Putamen (tissue), 1 donor: ENCODE results near the gene CDC14A.

Experiments used
- DNase-seq: peaks from one replicate; pipeline ENCODE4 v3.0.0-alpha.2; 2016; ENCODE audit warnings: low spot score

The CDC14A gene

DNA sequence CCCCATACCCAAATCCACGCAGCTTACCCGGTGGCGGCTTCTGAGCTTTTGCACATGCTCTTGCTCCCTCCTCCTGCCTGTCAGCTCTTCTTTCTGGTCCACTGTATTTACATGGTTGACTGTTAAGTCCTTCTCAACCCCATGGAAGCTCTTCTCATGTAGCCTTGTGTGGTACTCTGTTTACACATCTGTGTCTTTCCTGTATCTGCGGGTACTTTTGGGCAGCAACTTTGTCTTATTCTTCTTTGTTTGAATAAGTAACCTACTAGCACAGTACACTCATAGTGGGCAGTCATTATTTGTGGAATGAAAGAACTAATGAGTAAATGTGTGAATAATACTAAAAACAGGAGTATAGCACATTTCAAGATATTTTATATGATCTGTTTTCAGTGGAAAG is 97.2 kb downstream of the CDC14A start:
- DNase-seq: no peak

DNA sequence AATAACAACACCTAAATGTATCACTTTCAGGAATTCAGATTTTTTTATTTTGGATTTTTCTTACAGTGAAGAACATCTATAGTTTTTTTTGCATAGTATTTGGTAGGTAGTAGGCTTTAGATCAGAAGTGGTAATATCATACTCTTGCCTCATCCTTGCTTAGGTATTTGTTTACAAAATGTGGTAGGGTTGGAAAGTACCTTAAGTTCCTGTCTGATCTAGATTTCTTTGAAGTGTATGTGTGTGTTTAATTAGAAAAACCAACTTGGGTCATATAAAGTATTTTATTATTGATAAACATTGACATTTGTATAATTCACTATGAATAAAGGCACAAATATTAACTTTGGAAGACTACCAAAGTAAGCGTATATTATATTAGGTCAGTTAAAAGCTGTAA is 100.3 kb downstream of the CDC14A start:
- DNase-seq: no peak

DNA sequence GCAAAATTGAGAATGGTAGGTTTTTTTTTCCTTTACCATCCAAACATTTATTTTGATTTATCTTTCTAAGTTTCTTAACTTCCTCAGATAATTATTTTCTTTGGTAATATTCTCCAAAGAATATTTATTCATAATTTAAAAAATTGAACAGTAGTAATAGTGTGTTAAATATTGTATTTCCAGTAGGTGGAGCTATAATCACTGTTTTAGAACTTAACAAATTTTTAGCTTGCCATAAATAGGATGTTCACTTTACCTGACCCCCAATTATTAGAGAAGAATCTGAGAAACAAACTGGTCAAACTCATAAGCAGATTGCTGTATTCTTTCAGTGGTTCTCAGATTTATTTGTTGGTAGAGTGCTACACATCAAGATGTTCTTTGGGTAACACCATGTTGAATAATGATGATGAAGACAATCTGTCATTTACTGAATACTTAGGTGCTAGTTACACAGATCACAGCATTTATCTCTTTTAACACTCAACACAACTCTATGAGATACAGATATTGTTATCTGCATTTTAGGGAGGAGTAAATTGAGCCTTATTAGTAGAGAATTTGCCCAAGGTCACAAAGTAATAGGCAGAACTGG is 103.3 kb downstream of the CDC14A start:
- DNase-seq: no peak

DNA sequence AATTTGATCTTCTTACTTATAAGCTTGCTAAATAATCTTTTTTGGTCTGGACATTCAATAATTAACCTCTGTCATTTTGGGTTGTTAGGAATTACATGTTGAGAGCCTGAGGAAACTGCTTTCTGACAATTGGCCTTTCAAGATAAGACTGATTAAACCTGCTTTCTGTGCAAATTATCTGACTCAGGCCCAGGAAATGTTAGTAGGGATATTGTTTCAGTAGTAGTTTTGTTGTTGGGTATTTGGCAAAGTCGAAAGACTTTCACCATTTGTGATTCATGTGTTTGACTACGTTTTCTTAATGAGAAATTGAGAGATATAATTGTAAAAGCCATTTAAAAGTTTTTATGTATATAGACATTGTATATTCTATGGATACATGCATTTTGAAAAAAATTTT is 104.6 kb downstream of the CDC14A start:
- no peak for DNase-seq

DNA sequence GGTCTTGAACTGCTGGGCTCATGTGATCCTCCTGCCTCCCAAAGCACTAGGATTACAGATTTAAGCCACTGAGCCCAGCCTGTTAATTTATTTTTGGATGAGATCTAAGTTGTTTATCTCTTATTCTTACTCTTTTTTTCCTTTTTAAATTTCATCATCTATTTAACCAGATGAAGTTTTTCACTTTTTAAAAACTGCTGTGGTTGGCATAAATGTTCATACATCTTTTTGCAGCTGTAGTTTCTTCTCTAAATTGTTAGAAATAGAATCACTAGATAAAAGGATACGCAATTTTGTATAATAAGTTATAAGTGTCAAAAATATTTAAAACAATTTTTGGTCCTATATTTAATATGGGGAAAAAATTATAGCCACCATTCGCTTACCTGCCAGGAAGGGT is 105.4 kb downstream of the CDC14A start:
- DNase-seq: no peak

DNA sequence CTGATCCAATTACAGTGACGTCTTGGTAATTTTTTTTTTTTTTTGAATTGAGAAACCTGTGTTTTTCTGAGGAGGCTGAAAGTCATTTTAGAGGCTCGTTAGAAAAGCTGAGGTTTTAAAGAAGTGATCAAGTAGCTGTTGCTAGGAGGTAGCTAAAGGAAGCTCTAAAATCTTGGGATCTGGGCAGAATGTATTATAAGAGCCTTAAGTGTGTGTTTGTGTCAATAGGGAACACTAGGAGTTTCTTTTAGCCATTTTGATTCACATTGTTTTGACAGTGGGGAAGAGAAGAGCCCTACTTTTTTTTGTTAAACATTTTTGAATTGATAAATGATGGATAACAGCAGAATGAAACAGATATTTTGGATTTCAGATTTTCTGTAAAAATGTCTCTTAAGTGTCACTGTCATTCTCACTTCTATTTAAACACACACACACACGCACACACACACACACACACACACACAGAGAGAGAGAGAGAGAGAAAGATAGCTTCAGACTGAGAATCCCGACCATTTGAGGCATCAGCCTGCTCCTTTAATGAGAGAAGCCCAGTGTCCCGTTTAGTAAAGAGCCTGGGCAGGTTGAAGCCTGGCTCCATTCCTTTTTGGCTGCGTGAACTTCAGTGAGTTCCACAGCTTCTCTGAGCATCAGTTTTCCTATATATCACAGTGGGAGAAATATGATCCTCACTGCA is 106.5 kb downstream of the CDC14A start:
- no peak for DNase-seq

DNA sequence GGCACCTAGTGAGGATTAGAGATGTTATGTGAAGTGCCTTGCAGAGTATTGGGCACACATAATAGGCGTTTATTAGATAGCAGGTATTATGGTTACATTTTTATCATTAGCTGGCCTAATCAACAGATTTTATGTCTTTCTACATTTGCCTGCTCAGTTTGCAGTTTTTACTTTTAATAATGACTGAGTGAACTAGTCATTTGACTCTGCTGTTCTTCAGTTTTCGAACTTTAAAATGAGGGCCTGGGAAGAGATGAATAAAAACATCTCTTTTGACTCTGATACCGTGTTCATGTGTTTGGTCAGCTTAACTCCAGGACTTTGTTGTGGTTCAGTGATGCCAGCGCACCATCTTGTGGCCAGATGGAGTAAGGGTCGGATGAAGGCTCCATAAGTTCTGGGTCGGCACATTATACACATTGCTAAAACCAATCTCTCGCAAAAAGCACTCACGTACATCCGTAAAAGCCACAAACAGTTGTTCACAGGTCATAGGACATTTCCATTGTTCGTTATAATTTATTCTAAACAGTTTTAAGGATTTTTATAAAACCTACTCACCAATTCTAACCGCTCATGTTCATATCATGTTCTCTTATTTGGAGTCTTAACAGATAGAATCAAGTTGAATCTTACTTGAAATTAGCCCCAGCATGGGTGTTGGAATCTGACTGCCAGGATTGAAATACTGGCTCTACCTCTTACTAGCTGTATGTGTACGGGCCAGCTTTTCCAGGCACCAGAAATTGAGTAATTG is 107.2 kb downstream of the CDC14A start:
- peak; percentile 72 for DNase-seq

DNA sequence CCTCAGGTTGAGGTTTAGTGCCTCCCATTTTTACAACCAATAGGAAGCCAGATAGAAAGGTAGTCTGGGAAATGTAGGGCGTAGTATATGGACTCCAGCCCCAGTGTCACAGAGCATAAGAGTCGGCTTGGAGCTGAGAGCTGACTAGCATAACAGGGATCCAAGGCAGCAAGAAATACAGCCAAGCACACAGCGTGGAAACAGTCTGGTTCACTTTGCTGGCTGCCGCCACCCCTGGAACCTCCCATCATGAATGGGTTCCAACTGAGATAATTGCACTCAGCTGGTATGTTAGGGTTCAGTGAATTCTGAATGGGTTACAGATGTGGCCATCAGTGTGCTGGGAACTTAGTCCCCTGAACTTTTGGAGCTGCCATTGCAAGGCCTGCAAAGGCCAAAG is 108.9 kb downstream of the CDC14A start:
- no peak for DNase-seq

DNA sequence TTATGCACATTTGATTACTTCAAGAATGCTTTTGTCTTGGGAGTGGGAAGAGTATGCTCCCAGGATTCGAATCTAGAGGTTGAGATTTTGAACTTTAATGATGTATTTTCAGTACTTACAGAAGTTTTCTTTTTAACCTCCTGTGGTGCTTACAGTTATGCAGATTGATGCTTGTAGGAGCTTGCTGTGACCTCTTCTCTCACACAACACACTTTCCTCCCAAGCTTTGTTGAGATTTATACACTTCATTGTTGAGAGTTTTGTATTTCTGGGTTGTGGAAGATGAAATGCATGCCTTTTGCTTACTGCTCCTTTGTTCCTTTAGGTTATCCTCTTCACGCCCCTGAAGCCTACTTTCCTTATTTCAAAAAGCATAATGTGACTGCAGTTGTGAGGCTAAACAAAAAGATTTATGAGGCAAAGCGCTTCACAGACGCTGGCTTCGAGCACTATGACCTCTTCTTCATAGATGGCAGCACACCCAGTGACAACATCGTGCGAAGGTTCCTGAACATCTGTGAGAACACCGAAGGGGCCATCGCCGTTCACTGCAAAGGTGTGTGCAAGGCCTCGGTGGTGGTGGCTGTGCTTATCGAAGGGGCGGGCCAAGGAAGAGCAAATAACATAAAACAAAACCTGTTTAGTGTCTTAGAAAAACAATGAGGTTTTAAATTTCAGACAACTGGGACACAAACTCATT is 110.2 kb downstream of the CDC14A start:
- no peak for DNase-seq

DNA sequence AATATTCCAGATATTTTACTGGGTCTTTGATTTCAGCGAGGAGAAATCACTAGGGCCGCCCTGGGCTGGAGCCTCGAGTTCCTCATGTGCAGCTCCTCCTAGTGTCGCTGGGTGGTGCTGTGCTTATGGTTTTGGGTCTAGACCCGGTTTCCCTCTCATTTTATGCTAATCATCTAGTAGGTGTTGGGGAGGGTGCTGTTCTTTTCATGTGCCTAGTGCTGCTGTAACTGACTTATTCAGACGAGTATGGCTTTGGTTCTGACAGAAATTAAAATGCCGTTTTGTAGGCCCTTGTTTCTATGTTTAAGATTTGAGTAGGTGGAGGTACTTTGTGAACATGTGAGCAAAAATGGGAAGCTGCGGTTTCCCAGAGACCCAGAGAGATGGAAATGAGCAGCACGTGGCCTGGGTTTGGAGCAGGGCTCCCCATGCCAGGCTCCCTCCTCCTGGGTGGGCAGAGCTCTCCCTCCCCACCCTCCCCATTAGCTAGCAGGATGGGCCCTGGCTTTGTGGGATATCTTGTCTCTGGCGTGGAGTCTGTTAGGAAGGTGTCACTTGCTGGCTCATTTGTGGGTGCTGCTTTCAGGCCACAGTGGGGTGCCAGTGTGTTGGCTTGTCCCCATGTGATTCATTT is 111.6 kb downstream of the CDC14A start:
- DNase-seq: peak; percentile 85

DNA sequence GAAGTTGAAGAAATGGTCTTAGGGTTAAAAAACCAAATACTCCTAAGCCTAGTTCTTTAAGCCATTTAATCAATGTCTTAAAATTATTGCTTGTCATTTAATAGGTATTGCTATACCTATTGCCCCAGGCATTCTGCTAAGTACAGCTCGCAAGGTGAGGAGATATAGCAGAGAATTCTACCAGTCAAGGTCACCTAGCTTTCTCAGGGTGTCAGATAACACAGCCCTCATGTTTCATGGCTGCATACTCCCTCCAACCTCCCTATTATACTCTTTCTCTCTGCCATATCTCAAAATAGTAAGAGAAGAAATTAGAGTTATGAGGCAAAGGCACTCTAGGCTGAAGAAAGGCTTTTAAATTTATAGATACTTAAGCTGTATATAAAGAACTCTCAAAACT is 117.3 kb downstream of the CDC14A start:
- no peak for DNase-seq

DNA sequence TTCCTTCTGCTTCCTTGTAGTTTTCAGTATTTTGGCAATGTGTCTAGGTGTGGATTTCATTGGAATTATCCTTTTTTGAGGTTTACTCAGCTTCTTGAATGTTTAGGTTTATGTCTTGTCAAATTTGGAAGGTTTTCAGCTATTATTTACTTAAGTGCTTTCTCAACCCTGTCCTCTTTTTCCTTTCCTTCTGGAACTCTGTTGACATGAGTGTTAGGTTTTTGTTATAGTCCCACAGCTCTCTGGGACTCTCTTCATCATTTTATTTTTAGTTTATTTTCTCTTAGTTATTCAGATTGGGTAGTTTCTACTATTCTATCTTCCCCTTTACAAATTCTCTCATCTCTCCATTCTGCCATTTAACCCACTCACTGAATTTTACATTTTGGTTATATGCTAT is 122.5 kb downstream of the CDC14A start:
- DNase-seq: no peak

DNA sequence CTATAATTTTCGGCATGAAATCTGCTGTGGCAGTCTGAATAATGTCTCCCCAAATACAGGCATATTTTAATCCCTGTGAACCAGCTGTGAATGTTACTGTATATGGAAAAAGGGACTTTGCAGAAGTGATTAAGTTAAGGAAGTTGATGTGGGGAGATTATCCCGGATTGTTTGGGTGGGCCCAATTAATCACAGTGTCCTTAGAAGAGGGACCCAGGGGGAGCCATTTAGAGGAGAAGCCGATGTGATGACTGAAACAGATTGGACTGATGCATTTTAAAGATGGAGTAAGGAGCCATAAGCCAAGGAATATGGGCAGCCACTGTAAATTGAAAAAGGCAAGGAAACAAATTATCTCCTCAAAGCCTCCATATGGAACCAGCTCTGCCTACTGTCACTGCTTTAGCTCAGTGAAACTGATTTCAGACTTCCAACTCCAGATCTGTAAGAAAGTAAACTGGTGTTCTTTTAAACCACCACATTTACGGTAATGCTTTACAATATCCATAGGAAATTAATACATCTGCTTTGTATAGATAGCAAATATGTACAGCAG is 124.5 kb downstream of the CDC14A start:
- DNase-seq: no peak

DNA sequence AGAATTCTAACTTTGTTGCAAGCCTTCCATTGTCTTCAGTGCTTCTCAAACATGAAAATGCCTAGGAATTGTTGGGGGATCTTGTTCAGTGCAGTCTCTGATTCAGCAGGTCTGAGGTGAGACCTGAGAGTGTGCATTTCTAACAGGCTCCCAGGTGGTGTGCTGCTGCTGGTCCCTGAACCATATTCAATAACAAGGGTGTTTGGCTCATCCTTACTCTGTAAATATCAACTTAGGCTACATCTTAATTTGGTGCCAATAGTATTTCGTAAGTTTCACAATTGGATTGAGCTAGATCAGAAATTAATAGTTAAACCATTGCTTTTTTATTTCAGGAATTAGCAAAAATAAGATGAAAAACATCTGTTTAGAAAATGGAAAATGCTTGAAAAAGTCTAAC is 126.5 kb downstream of the CDC14A start:
- no peak for DNase-seq

DNA sequence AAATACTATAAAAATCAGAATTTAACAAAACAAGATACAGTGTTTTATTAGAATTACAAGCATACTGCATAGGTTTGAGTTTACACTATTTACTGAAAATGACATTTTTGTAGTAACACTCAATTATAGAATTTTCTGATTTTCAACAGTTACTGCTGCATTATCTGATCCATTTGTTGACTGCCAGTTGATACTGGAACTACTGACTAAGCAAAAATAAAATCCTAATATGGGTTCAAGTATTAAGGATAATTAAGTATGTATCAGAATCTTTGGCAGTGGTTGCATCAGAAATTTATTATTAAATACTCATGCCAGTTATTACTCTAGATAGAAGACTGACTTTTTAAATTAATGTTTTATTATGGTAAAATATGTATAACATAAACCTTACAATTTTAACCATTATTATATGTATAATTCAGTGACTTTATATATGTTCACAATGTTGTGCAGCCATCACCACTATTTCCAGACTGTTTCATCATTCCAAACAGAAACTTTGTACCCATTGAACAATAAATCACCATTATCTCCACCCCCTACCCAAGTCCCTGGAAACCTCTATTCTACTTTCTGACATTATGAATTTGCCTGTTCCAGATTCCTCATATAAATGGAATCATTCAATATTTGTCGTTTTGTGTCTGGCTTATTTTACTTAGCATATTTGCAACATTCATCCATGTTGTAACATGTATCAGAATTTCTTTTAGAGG is 127.5 kb downstream of the CDC14A start:
- DNase-seq: no peak

DNA sequence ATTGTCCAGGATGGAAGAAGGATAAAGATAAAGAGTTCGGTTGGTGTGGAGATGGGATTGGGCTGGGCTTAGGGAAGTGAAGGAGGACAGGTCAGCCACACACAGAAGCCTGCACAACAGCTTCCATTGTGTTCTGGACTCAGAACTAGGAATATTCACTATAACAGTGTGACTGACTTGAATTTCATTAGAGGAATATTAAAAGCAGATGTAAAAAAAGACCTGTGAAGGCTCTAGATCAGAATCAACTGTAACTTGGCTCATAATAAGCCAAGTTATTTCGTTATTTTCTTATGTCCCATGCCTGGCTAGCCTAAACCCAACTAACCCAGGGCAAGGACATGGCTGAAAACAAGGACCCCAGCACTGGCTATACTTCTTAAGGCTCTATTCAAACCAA is 129.0 kb downstream of the CDC14A start:
- DNase-seq: no peak

DNA sequence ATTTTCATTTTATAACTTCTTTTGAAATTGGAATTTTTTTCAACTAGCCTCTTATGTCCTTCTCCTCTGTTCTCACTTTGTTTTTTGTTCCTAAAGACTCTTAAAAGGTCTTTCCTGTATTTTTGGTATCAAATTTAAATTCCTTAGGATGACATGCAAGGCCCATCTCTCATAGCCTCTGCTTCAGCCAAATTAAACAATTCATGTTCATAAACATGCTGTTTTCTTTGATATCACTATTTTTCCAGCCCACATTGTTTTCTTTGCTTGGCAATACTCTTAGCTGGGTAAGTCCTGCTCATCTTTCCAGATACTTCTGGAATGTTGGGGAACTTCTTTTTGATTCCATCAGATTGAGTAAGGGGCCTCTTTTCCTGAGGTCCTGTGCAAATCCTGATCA is 129.9 kb downstream of the CDC14A start:
- DNase-seq: no peak

DNA sequence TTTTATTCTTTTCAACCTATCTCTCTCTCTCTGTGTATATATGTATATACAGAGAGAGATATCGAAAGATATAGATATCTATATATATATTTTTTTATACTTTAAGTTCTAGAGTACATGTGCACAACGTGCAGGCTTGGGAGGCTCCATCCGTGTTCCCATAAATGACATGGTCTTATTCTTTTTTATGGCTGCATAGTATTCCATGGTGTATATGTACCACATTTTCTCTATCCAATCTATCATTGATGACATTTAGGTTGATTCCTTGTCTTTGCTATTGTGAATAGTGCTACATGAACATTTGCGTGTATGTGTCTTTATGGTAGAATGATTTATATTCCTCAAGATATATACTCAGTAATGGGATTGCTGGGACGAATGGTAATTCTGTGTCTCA is 130.4 kb downstream of the CDC14A start:
- no peak for DNase-seq

DNA sequence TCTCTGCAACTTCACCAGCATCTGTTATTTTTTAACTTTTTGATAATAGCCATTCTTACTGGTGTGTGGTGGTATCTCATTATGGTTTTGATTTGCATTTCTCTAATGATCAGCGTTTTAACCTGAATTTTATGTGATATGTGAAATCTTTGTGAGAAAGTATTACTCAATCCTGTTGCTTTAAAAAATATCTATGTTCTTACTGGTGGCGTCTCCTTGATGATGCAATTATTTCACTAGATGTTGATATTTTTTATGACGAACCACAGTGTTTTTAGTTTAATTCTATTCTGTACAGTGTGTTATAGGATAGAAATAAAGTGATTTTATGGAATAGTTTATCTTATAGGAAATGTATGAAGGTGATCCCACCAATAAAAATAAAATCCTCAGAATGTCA is 130.9 kb downstream of the CDC14A start:
- DNase-seq: no peak

DNA sequence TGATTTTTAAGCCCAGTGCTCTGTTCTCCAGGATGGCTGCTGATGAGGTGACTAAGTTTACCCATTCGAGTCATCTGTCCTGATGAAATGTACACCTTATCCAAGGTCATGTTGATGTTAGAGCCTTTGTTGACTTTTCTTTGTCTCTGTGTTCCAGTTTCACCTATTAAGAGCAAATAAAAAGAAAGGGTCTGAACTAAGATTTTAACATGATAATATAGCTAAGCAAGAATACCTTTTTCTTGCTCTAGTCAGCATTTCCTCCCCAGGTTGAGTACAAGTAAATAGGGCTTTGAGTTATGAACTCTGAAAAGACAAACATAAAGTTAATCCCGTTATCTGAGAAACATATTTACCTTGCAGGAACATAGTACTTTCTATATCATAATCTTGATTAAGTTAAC is 133.6 kb downstream of the CDC14A start:
- no peak for DNase-seq

DNA sequence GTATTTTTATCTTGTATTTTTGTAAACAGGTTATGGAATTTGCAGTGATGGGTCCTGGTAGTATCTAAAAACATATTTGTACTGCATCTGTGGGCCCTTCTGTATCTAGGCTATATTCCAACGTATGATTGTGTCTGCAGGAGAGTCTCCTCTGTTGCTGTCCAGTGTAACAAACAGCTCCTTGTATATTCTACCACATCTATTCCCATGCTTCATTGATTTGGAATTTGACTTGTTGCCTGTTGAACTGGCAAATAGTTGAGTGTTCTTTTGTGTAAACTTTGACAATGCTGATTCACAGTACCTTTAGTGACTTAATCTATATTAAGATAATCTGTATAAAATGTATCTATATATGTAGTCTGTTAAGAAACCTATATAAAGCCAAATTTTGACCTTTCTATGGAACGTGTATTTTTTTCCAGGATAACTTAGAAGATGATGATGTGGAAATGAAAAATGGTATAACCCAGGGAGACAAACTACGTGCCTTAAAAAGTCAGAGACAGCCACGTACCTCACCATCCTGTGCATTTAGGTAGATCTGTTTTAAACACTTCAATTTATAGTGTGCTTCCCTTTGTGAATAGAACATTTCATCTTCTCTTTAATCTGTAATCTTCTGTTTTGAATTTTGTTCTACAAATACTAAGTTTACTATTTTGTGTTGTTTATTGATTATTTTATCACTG is 142.2 kb downstream of the CDC14A start:
- no peak for DNase-seq
